GM18502 (cell line): ENCODE data around the gene MICAL3.

Experiments
- ATAC-seq: cut with Tn5 transposase; IDR thresholded peaks from one replicate; pipeline ENCODE4 v1.9.1; 2021; ENCODE audit warnings: mild to moderate bottlenecking; ENCODE audit not compliant: unreplicated experiment, poor library complexity

MICAL3 gene

GRCh38 chr22:17957693-17958092, 66.7 kb downstream of the MICAL3 start:
- no peak for ATAC-seq

DNA sequence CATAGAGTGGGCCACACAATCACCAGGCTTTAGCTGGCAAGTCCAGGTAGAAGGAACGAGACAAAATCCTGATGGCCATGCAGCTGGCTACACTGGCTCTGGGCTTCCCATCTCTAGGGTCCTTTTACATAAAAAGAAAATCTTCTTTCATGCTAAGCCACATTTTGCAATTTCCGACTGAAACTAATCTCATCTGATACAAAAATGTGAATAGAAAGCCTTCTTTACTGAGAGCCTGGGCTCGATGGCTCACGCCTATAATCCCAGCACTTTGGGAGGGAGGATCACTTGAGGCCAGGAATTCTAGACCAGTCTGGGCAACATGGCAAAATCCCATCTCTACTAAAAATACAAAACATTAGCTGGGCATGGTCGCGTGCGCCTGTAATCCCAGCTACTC, 67.2 kb downstream of the MICAL3 start:
- no peak for ATAC-seq

- ATAC-seq, result no peak
Observed at GRCh38 chr22:17956630-17957029, 67.7 kb downstream of the MICAL3 start.

GRCh38 chr22:17955590-17956379, 68.6 kb downstream of the MICAL3 start:
- no peak for ATAC-seq

DNA sequence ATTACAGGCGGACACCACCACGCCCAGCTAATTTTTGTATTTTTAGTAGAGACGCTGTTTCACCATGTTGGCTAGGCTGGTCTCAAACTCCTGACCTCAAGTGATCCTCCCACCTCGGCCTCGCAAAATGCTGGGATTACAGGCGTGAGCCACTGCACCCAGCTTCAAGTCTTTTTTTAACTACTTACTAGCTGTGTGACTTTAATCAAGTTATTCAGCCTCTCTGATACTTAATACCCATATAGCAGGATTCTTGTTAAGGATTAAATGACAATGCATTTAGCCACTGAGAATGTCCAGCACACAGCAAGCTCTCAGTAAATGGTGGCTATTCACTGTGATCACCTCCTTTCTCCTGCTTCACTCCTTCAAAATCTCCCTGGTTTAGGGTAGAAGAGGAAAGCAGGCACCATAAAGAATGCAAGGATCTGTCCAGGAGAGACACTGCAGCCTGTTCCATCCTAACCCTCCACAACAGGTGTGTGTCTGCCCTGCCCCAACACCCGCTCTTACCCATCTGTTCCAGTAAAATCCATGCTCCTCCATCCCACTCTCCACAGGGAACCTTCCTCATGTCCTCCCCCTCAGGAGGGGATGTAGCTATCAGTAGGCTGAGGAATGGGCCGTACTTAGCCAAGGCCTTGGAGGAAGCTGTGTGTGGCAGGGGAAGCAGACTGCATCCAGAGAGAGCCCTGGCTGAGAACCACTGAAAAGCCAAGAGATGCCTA, 69.3 kb downstream of the MICAL3 start:
- ATAC-seq, result no peak

- no peak for ATAC-seq
Observed at GRCh38 chr22:17954200-17954859, 70.0 kb downstream of the MICAL3 start.

DNA sequence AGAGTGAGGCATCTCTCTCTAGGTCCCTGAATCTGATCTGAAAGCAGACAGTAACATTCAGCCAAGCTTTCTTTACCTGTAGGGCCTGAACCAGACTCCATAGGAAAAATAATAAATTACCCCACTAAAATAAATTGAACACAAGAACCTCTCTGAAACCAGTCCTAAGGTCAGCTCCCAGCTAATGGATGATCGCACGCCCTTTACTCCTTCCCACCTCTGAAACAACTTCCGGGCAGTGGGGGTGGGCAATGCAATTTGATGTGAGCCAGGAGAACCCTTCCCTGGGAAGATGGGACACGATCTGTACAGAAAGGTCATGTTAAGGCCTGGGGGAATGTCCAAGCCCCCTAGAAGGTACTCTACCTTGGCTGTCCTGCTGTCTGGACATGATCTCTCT, 71.2 kb downstream of the MICAL3 start:
- no peak for ATAC-seq

- no peak for ATAC-seq
Observed at GRCh38 chr22:17952273-17952801, 72.0 kb downstream of the MICAL3 start.

DNA sequence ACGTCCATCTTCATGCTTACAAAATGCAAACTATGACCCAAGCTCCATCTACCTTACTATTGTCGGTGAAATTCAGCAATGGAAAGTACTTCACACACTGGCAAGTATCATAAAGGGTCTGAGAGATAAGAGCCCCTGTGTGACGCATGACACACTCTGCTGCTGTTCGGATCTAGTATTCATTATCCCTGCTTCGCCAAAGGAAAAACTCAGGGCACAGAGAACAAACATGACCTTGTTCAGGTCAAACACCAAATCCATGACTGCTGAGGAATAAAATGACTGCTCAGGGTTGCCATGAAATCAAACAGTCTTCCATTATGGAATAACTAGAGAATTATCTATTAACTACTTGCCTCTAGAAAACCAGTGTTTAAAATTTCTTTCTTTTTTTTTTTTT, 73.0 kb downstream of the MICAL3 start:
- no peak for ATAC-seq

DNA sequence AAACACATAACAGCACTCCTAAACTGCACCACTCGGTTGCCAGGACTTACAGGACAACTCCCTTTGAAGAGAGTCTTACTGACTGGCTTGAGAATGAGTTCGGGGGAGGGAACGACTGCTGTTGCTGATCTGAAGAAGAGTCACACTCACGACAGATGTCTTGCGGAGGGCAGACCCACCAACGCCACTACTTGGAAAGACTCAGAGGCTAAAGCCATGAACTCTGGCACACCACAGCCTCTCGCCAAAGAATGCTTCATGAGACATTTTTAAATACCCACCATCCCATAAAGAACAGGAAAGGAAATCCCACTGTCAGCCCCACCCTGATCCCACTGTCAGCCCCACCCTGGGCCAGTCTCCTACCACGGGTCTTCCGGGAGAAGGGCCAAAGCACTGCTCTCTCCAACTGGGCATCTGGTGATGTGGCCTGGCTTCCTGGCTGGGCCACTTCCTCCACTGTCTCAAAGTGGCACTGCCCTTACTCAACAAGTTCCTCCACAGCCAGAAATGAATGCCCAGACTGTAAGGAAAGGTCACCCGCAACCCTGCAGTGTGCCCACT, 73.6 kb downstream of the MICAL3 start:
- no peak for ATAC-seq

DNA sequence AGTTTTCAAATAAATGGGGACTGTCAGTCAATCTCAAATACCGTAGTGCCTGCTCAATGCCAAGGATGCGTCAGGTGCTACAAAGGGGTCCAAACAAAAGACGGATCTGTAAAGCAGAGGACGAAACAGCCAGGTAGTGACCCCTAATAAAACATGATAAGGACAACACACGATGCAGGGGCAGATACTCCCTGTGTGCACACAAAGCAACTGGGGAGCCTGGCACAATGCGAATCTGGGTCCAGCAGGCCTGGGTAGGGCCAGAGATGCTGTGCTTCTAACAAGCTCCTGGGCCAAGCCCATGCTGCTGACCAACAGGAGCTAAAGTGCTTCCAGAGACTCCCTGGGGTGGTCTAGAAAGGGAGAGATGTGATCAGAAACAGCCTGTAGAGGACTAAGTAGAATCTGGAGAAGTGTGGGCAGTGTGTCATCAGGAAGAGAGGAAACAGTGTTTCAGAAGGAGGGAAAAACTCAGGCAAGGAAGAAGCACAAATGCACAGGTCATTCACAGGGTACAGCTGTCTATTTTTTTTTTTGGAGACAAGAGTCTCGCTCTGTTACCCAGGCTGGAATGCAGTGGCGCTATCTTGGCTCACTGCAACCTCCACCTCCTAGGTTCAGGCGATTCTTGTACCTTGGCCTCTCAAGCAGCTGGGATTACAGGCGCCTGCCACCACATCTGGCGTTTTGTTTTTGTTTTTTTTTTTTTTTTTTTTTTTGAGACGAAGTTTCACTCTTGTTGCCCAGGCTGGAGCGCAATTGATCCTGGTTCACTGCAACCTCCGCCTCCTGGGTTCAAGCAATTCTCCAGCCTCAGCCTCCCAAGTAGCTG, 74.5 kb downstream of the MICAL3 start:
- no peak for ATAC-seq

- ATAC-seq, result no peak
Observed at GRCh38 chr22:17948101-17948500, 76.3 kb downstream of the MICAL3 start.

GRCh38 chr22:17946662-17947367, 77.5 kb downstream of the MICAL3 start:
- ATAC-seq, result no peak

DNA sequence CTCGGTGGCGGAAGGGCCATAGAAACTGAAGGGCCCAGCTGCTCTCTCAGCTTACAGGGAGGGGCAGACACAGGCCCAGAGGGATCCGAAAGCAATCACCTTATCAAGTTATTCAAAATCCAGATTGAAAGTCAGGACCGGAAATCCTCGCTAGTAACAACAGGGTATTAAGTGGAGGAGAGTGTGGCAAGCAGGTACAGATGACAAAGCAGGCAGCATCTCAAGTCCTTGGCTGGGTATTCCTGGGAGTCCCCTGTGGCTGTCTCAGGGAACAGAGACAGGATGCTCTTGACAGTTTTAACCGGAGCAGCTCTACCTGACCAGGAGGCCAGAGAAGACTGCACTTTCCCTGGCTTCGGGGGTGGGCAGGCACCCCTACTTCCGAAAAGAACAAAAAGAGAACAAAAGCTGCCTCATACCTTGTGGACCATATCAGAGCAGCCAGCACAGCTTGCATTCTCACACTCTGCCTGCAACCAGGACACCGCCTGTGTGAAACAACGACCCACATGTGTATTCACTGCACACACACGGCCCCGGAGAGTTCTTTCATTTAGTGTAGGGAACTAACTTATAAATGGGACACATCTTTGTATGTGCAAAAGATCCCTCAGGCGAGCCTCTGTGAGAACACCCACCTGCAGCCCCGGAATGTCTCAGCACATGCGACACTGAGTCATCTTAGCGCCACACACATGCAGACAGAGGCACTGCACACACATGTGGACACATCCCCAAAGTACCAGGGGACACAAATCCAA, 78.3 kb downstream of the MICAL3 start:
- no peak for ATAC-seq

- no peak for ATAC-seq
Observed at GRCh38 chr22:17945156-17945887, 79.0 kb downstream of the MICAL3 start.

DNA sequence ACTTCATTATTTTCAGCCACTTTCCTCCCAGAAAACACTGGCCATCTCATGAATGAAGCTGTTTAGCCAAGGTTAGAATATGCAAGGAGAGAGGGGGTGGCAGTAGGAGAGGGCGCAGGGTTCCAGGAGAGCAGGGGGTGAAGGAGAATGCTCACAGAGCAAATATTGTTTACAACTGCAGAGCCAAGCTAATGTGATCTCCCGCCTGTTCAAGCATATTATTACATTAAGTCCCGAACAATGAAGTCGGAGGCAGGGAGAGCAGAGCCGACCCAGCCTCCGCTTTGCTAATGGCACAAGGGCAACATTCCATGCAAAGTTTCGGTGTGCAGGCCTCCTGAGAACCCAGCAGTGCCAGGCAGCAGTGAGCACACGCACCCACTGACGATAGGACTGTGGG, 80.1 kb downstream of the MICAL3 start:
- ATAC-seq, result no peak

GRCh38 chr22:17943533-17944249, 80.7 kb downstream of the MICAL3 start:
- no peak for ATAC-seq
